Astrocyte (in vitro differentiated cells and primary cell): ENCODE results near the gene SMYD4. TPM values are rescaled to one million over a fixed set of nuclear protein-coding genes. Genes with fewer than 3 reads are reported as not detected.

Experiments
- DNase-seq: peaks from one replicate; pipeline ENCODE4 v3.0.0-alpha.2; 2010; ENCODE audit warnings: low read depth
- FAIRE-seq: peaks from 2 replicates; lab custom pipeline; 2011; peaks lifted over from hg19 to GRCh38; lab: Jason Lieb, UNC
- H2AFZ ChIP-seq: 2 replicates; pipeline ENCODE4 v1.6.0; 2012; ENCODE audit warnings: low read depth, low read length, inconsistent platforms
- H3K27ac ChIP-seq: 2 replicates; pipeline ENCODE4 v1.5.1; 2011; ENCODE audit warnings: low read depth, low read length, inconsistent platforms
- H3K27me3 ChIP-seq: 2 replicates; pipeline ENCODE4 v1.6.0; 2011; ENCODE audit warnings: low read length, inconsistent platforms; ENCODE audit not compliant: insufficient read depth
- H3K36me3 ChIP-seq: 2 replicates; pipeline ENCODE4 v1.5.1; 2011; ENCODE audit warnings: low read length, inconsistent platforms; ENCODE audit not compliant: insufficient read depth
- H3K4me1 ChIP-seq: 2 replicates; pipeline ENCODE4 v1.5.1; 2011; ENCODE audit warnings: low read length, inconsistent platforms; ENCODE audit not compliant: insufficient read depth
- H3K4me2 ChIP-seq: 2 replicates; pipeline ENCODE4 v1.6.0; 2012; ENCODE audit warnings: low read length, inconsistent platforms
- H3K4me3 ChIP-seq: 2 replicates; pipeline ENCODE4 v1.5.1; 2011; ENCODE audit warnings: low read depth, mild to moderate bottlenecking, low read length, inconsistent platforms; ENCODE audit not compliant: insufficient read depth
- H3K79me2 ChIP-seq: 2 replicates; pipeline ENCODE4 v1.6.0; 2012; ENCODE audit warnings: mild to moderate bottlenecking, low read length, inconsistent platforms; ENCODE audit not compliant: insufficient read depth
- H3K9ac ChIP-seq: 2 replicates; pipeline ENCODE4 v1.6.0; 2012; ENCODE audit warnings: mild to moderate bottlenecking, low read length, inconsistent platforms
- H3K9me3 ChIP-seq: 2 replicates; pipeline ENCODE4 v1.5.1; 2012; ENCODE audit warnings: low read depth, mild to moderate bottlenecking, low read length, inconsistent platforms; ENCODE audit not compliant: insufficient read depth
- H4K20me1 ChIP-seq: 2 replicates; pipeline ENCODE4 v1.6.0; 2012; ENCODE audit warnings: low read length, inconsistent platforms; ENCODE audit not compliant: insufficient read depth
- H3K27ac Mint-ChIP-seq: one replicate; pipeline ENCODE4 v1.8.0; 2021; ENCODE audit warnings: mild to moderate bottlenecking, mixed read lengths; ENCODE audit not compliant: unreplicated experiment
- H3K27me3 Mint-ChIP-seq: one replicate; pipeline ENCODE4 v1.8.0; 2021; ENCODE audit warnings: low read depth, mixed read lengths; ENCODE audit not compliant: unreplicated experiment
- H3K36me3 Mint-ChIP-seq: one replicate; pipeline ENCODE4 v1.8.0; 2021; ENCODE audit warnings: low read depth, mixed read lengths; ENCODE audit not compliant: unreplicated experiment
- H3K4me1 Mint-ChIP-seq: one replicate; pipeline ENCODE4 v1.8.0; 2021; ENCODE audit warnings: low read depth, mixed read lengths; ENCODE audit not compliant: unreplicated experiment
- H3K4me3 Mint-ChIP-seq: one replicate; pipeline ENCODE4 v1.8.0; 2021; ENCODE audit warnings: mild to moderate bottlenecking, moderate library complexity, mixed read lengths; ENCODE audit not compliant: unreplicated experiment
- H3K9me3 Mint-ChIP-seq: one replicate; pipeline ENCODE4 v1.8.0; 2021; ENCODE audit warnings: mild to moderate bottlenecking, mixed read lengths; ENCODE audit not compliant: unreplicated experiment
- CTCF ChIP-seq: IDR thresholded peaks from 2 replicates; pipeline ENCODE4 v1.5.1; 2011; ENCODE audit warnings: low read depth, mild to moderate bottlenecking, inconsistent platforms, low read length, moderate library complexity; ENCODE audit not compliant: insufficient read depth
- EZH2 ChIP-seq: IDR thresholded peaks from 2 replicates; pipeline ENCODE4 v1.6.1; 2012; ENCODE audit warnings: mild to moderate bottlenecking, low read length, inconsistent platforms; ENCODE audit not compliant: insufficient read depth
- total RNA-seq: library from RNA; stranded (reverse); gene quantifications from 2 replicates; pipeline ENCODE4 v1.2.1, GENCODE V29; 2021

Gene SMYD4
- total RNA-seq, 1 donor from 2014 or later: 10.7 TPM

- DNase-seq (no peak), FAIRE-seq (no peak)
- Histone ChIP-seq H2AFZ (no peak overlapping the region), H3K4me2 (peak overlapping the region; percentile 47), H3K9ac (no peak overlapping the region), H4K20me1 (peaks cover 14% of the 10 kb centered on the region), H3K36me3 (no peaks in the 10 kb centered on the region), H3K4me3 (no peak overlapping the region), H3K79me2 (no peaks in the 10 kb centered on the region), H3K9me3 (no peaks in the 10 kb centered on the region), H3K27me3 (no peaks in the 10 kb centered on the region), H3K4me1 (peaks cover 7% of the 10 kb centered on the region), H3K27ac (no peak overlapping the region)
- H3K9me3 Mint-ChIP-seq: no peaks in the 10 kb centered on the region
- no peaks in the 10 kb centered on the region for H3K27me3 Mint-ChIP-seq
- H3K4me3 Mint-ChIP-seq: peak overlapping the region; percentile 66
- H3K4me1 Mint-ChIP-seq: peaks cover 10% of the 10 kb centered on the region
- TF ChIP-seq CTCF (no peak), EZH2 (no peak)
- peaks cover 6% of the 10 kb centered on the region for H3K36me3 Mint-ChIP-seq
- peak overlapping the region; percentile 69 for H3K27ac Mint-ChIP-seq
Observed at GRCh38 chr17:1736348-1737281, 93.1 kb downstream of the SMYD4 start.

GRCh38 chr17:1735834-1736347 lies 93.8 kb downstream of the SMYD4 start:
- Histone ChIP-seq H3K27me3 (no peaks in the 10 kb centered on the region), H3K4me2 (no peak overlapping the region), H3K9ac (no peak overlapping the region), H3K4me3 (no peak overlapping the region), H3K79me2 (no peaks in the 10 kb centered on the region), H3K36me3 (no peaks in the 10 kb centered on the region), H3K9me3 (no peaks in the 10 kb centered on the region), H2AFZ (no peak overlapping the region), H3K27ac (no peak overlapping the region), H4K20me1 (peaks cover 14% of the 10 kb centered on the region), H3K4me1 (peaks cover 7% of the 10 kb centered on the region)
- TF ChIP-seq CTCF (no peak), EZH2 (no peak)
- no peaks in the 10 kb centered on the region for H3K27me3 Mint-ChIP-seq
- peak overlapping the region; percentile 69 for H3K27ac Mint-ChIP-seq
- H3K4me3 Mint-ChIP-seq: no peak overlapping the region
- peaks cover 10% of the 10 kb centered on the region for H3K4me1 Mint-ChIP-seq
- FAIRE-seq: no peak
- peaks cover 6% of the 10 kb centered on the region for H3K36me3 Mint-ChIP-seq
- no peak for DNase-seq
- H3K9me3 Mint-ChIP-seq: no peaks in the 10 kb centered on the region
